H1 (cell line): Measurements from ENCODE around the gene CHAT. TPM values are rescaled to one million over a fixed set of nuclear protein-coding genes. Genes with fewer than 3 reads are reported as not detected.
A peak's percentile ranks its signal among the peaks of the same experiment; 100 is the strongest.

Experiments used
- CTCF ChIA-PET: fragments of 300-600 bp; sonication (Branson Sonifier 250); formaldehyde crosslinking; loops from one replicate; lab custom pipeline; 2021; ENCODE audit not compliant: partially characterized antibody; lab: Charles Lee
- POLR2A ChIA-PET: fragments of 300-600 bp; sonication (Branson Sonifier 250); formaldehyde crosslinking; loops from one replicate; lab custom pipeline; 2021; ENCODE audit warnings: inconsistent platforms; ENCODE audit not compliant: partially characterized antibody; lab: Charles Lee
- DNase-seq, 2 experiments: peaks; one replicate each; pipeline versions ENCODE4 v3.0.0 to v3.0.0-alpha.2; 2010 to 2022; ENCODE audit warnings: low spot score in 2 of 2, low read depth in 1 of 2, mixed read lengths in 1 of 2
- FAIRE-seq: peaks from 2 replicates; lab custom pipeline; 2011; peaks lifted over from hg19 to GRCh38; lab: Jason Lieb, UNC
- H2AFZ ChIP-seq: 2 replicates; pipeline ENCODE4 v1.8.1; 2012; ENCODE audit warnings: low read length, inconsistent platforms
- H2AK5ac ChIP-seq: 2 replicates; pipeline ENCODE4 v1.6.1; 2013; ENCODE audit warnings: low read depth, low read length
- H2BK120ac ChIP-seq: replicated peaks from 2 replicates; pipeline ENCODE3; 2013; ENCODE audit warnings: low read depth, low read length, inconsistent platforms
- H2BK12ac ChIP-seq: 2 replicates; pipeline ENCODE4 v1.6.1; 2013; ENCODE audit warnings: low read depth, low read length
- H2BK15ac ChIP-seq: 2 replicates; pipeline ENCODE4 v1.6.1; 2013; ENCODE audit warnings: low read length
- H2BK20ac ChIP-seq: 2 replicates; pipeline ENCODE4 v1.6.1; 2013; ENCODE audit warnings: low read length
- H2BK5ac ChIP-seq: 2 replicates; pipeline ENCODE4 v1.6.1; 2013; ENCODE audit warnings: low read depth, low read length
- H3K14ac ChIP-seq: 2 replicates; pipeline ENCODE4 v1.6.1; 2013; ENCODE audit warnings: inconsistent platforms; ENCODE audit not compliant: insufficient read length
- H3K18ac ChIP-seq: 2 replicates; pipeline ENCODE4 v1.6.1; 2013; ENCODE audit warnings: low read length; ENCODE audit errors: extremely low read depth
- H3K23ac ChIP-seq: 2 replicates; pipeline ENCODE4 v1.6.1; 2013; ENCODE audit warnings: inconsistent platforms; ENCODE audit not compliant: insufficient read length
- H3K23me2 ChIP-seq: 2 replicates; pipeline ENCODE4 v1.6.1; 2013; ENCODE audit warnings: low read depth, low read length
- H3K27ac ChIP-seq: 2 replicates; pipeline ENCODE4 v1.6.1; 2011; ENCODE audit warnings: low read depth, low read length, inconsistent platforms
- H3K27me3 ChIP-seq, 4 experiments: replicated peaks in 1 of 4; 1 replicate in 1 of 4; 2 replicates in 3 of 4; pipeline versions ENCODE4 v1.6.1 to v1.8.1; 2011 to 2013; ENCODE audit warnings: low read length in 3 of 4, mild to moderate bottlenecking in 3 of 4, inconsistent platforms in 2 of 4, mixed read lengths in 2 of 4, moderate library complexity in 1 of 4; ENCODE audit not compliant: control insufficient read depth in 3 of 4, insufficient read depth in 3 of 4; ENCODE audit errors: extremely low read depth in 1 of 4
- H3K36me3 ChIP-seq, 4 experiments: 2 replicates each; pipeline versions ENCODE4 v1.6.1 to v1.8.1; 2011 to 2013; ENCODE audit warnings: mild to moderate bottlenecking in 4 of 4, low read length in 3 of 4, moderate library complexity in 2 of 4, control low read depth in 1 of 4, inconsistent platforms in 1 of 4; ENCODE audit not compliant: insufficient read depth in 4 of 4, control insufficient read depth in 2 of 4
- H3K4ac ChIP-seq: replicated peaks from 2 replicates; pipeline ENCODE3; 2013; ENCODE audit warnings: low read length, low read depth, mixed read lengths, inconsistent platforms; ENCODE audit not compliant: insufficient read length
- H3K4me1 ChIP-seq, 4 experiments: replicated peaks in 1 of 4; 1 replicate in 1 of 4; 2 replicates in 3 of 4; pipeline versions ENCODE4 v1.6.1 to v1.8.1; 2011 to 2013; ENCODE audit warnings: low read length in 3 of 4, inconsistent platforms in 2 of 4, mixed read lengths in 1 of 4; ENCODE audit not compliant: insufficient read depth in 4 of 4, control insufficient read depth in 3 of 4
- H3K4me2 ChIP-seq, 2 experiments: 2 replicates each; pipeline versions ENCODE4 v1.6.1 to v1.8.1; 2011 to 2013; ENCODE audit warnings: low read depth in 2 of 2, low read length in 2 of 2, control low read depth in 1 of 2, inconsistent platforms in 1 of 2, mild to moderate bottlenecking in 1 of 2; ENCODE audit not compliant: insufficient read depth in 1 of 2
- H3K4me3 ChIP-seq, 4 experiments: fragments of 200-600, 300-600 bp in 1 of 4; sonication (generic), shearing (Covaris generic), sonication (Bioruptor Twin) in 1 of 4; 2 replicates each; pipeline versions ENCODE4 v1.5.1 to v1.8.1; 2011 to 2016; ENCODE audit warnings: low read length in 4 of 4, low read depth in 3 of 4, control low read depth in 2 of 4, inconsistent platforms in 2 of 4, mild to moderate bottlenecking in 2 of 4, mixed read lengths in 1 of 4, moderate library complexity in 1 of 4; ENCODE audit not compliant: insufficient read depth in 2 of 4; ENCODE audit errors: extremely low read depth in 1 of 4
- H3K56ac ChIP-seq: replicated peaks from 2 replicates; pipeline ENCODE3; 2013; ENCODE audit warnings: low read depth, mild to moderate bottlenecking, mixed read lengths, low read length, inconsistent platforms; ENCODE audit not compliant: insufficient read length
- H3K79me1 ChIP-seq: 2 replicates; pipeline ENCODE4 v1.6.1; 2013; ENCODE audit warnings: low read depth, low read length, control low read depth
- H3K79me2 ChIP-seq, 2 experiments: 2 replicates each; pipeline versions ENCODE4 v1.6.1 to v1.8.1; 2012 to 2013; ENCODE audit warnings: low read length in 2 of 2, mild to moderate bottlenecking in 2 of 2, inconsistent platforms in 1 of 2; ENCODE audit not compliant: insufficient read depth in 2 of 2, control insufficient read depth in 1 of 2
- H3K9ac ChIP-seq, 4 experiments: replicated peaks in 1 of 4; 1 replicate in 1 of 4; 2 replicates in 3 of 4; pipeline versions ENCODE4 v1.6.1 to v1.8.1; 2011 to 2013; ENCODE audit warnings: low read depth in 3 of 4, low read length in 3 of 4, control low read depth in 2 of 4, mild to moderate bottlenecking in 2 of 4, moderate library complexity in 2 of 4, inconsistent platforms in 1 of 4; ENCODE audit errors: extremely low read depth in 1 of 4
- H3K9me3 ChIP-seq, 2 experiments: 2 replicates each; pipeline versions ENCODE4 v1.6.1 to v1.8.1; 2012 to 2013; ENCODE audit warnings: mild to moderate bottlenecking in 2 of 2, moderate library complexity in 2 of 2, control low read depth in 1 of 2, inconsistent platforms in 1 of 2, low read depth in 1 of 2, low read length in 1 of 2, mixed read lengths in 1 of 2; ENCODE audit not compliant: insufficient read depth in 2 of 2
- H4K20me1 ChIP-seq, 2 experiments: replicated peaks in 1 of 2; 2 replicates each; pipeline versions ENCODE3 to v1.8.1; 2011 to 2013; ENCODE audit warnings: inconsistent platforms in 2 of 2, low read length in 2 of 2, mild to moderate bottlenecking in 1 of 2; ENCODE audit not compliant: insufficient read depth in 2 of 2, control insufficient read depth in 1 of 2
- H4K5ac ChIP-seq: 2 replicates; pipeline ENCODE4 v1.6.1; 2013; ENCODE audit warnings: low read length, low read depth, mixed read lengths, inconsistent platforms; ENCODE audit not compliant: insufficient read length
- H4K8ac ChIP-seq: 2 replicates; pipeline ENCODE4 v1.8.0; 2013; ENCODE audit warnings: mild to moderate bottlenecking, moderate library complexity, low read length, inconsistent platforms; ENCODE audit not compliant: insufficient read depth; ENCODE audit errors: extremely low read depth
- H4K91ac ChIP-seq: replicated peaks from 2 replicates; pipeline ENCODE3; 2013; ENCODE audit warnings: low read length, mixed read lengths, inconsistent platforms; ENCODE audit not compliant: insufficient read length
- CREB1 ChIP-seq: IDR thresholded peaks from 2 replicates; pipeline ENCODE4 v1.6.1; 2012; ENCODE audit warnings: inconsistent platforms
- KDM4A ChIP-seq: IDR thresholded peaks from one replicate; pipeline ENCODE4 v1.7.1; 2012; ENCODE audit warnings: low read depth, mild to moderate bottlenecking, moderate library complexity, low read length, inconsistent platforms; ENCODE audit not compliant: severe bottlenecking
- PHF8 ChIP-seq: fragments of 200-600 bp; sonication (generic); conservative IDR thresholded peaks from 2 replicates; pipeline ENCODE4 v1.7.1; 2012; ENCODE audit warnings: low read depth, mild to moderate bottlenecking, inconsistent platforms, low read length, moderate library complexity
- SP2 ChIP-seq: IDR thresholded peaks from 2 replicates; pipeline ENCODE4 v1.6.1; 2012; ENCODE audit warnings: mild to moderate bottlenecking, low read length, inconsistent platforms
- TAF1 ChIP-seq: IDR thresholded peaks from 2 replicates; pipeline ENCODE4 v1.6.1; 2011; ENCODE audit warnings: mild to moderate bottlenecking, low read depth, low read length
- TBP ChIP-seq: IDR thresholded peaks from 2 replicates; pipeline ENCODE4 v1.6.1; 2011; ENCODE audit warnings: low read depth, low read length, improper control_type of control experiment
- TEAD4 ChIP-seq: IDR thresholded peaks from 2 replicates; pipeline ENCODE4 v1.6.1; 2012; ENCODE audit warnings: low read depth, low read length, inconsistent platforms, mixed read lengths
- WGBS, 2 experiments: shearing (Covaris generic) in 1 of 2; methylation state at CpG; one replicate each; pipeline versions ENCODE4 v1.1.6 to v1.1.7; 2013 to 2015; ENCODE audit warnings: low lambda C conversion rate in 2 of 2, mixed read lengths in 2 of 2, inconsistent platforms in 1 of 2, low coverage in 1 of 2, missing lambda C conversion rate in 1 of 2; ENCODE audit not compliant: insufficient replicate concordance in 2 of 2, insufficient coverage in 1 of 2, insufficient read length in 1 of 2; ENCODE audit errors: extremely low coverage in 1 of 2, missing lambda C conversion rate in 1 of 2; 5-methylcytosine and 5-hydroxymethylcytosine counted together
- polyA plus RNA-seq, 7 experiments: library from polyadenylated mRNA; depleted of rRNA in 3 of 7; stranded (reverse) in 5 of 7; unstranded in 2 of 7; fragments of >200 nt in 5 of 7; fragments of 200-250 nt in 2 of 7; gene quantifications; 1 replicate in 5 of 7; 2 replicates in 1 of 7; 4 replicates in 1 of 7; pipeline versions ENCODE4 v1.2.1 to v1.2.3, GENCODE V29; 2011 to 2013; ENCODE audit warnings: missing spikeins in 2 of 7, mixed read lengths in 2 of 7
- total RNA-seq: library from RNA; stranded (reverse); fragmentation: NEBNext Ultra II Directional; extraction: Animal tissue kit (Norgen Biotek cat#: 25700); gene quantifications from 2 replicates; pipeline ENCODE4 v1.2.1, GENCODE V29; 2021

Gene CHAT
- total and polyA plus RNA-seq, 2 of the 8 experiments (the other 6 are each of a cell fraction or from before 2014, with no cell fraction given), result not detected

DNA sequence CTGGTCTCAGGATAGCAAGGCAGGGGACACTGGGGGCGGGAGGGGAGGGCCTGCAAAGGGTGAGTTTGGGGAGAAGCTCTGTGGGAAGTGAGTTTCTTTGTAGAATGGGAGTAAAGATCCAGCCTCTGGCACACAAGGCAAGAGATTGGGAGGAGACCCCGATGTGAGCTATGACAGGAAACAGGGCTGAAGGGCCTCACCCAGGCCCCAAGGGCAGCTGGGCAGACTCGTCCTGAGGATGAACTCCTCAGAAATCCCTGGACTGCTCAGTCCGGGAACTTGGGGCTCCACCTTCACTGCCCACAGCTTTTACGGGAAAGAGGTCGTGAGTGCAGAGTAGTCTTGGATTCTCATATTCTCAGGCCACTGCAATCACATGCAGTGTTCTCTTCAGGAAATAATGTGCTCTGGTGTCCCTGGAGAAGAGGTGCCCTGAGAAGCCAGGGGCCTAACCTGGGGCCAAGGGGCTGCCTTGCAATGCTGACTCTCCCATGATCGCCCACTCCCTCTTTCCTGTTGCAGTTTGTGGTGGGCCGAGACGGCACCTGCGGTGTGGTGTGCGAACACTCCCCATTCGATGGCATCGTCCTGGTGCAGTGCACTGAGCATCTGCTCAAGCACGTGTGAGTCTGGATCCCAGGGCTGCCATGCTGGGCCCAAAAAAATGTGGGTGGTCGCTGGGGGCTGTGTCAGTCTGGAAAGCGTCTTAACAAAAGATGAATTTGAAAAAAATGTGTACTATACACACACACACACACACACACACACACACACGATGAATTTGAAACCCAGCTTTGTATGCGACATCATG lies 34.4 kb downstream of the CHAT start:
- no peak overlapping the region for H3K56ac ChIP-seq
- no peak overlapping the region for H3K4ac ChIP-seq
- H3K27ac ChIP-seq, result no peak overlapping the region
- H3K18ac ChIP-seq, result no peak overlapping the region
- no peak overlapping the region for H2BK12ac ChIP-seq
- POLR2A ChIA-PET, result no interaction called here
- H3K4me3 ChIP-seq, result no peak overlapping the region
- peaks cover 0 to 4% (median 1%) of the 10 kb centered on the region in 4 experiments; a peak in 1 of 7 replicates for H3K4me1 ChIP-seq
- CTCF ChIA-PET, result interaction anchor here (0.8 to 2.3 kb wide), 5 partner anchors 40 to 60 kb away, joined by 3 to 7 read pairs (median 3); no protein-coding TSS in a partner anchor
- H3K9me3 ChIP-seq, result no peaks in the 10 kb centered on the region
- H3K23me2 ChIP-seq, result no peaks in the 10 kb centered on the region
- no peak overlapping the region for H4K5ac ChIP-seq
- H4K20me1 ChIP-seq, result no peaks in the 10 kb centered on the region
- peaks cover 0 to 2% (median 0%) of the 10 kb centered on the region in 4 experiments; a peak in 2 of 7 replicates for H3K27me3 ChIP-seq
- no peak overlapping the region for H3K23ac ChIP-seq
- DNase-seq, result peak in 1 of 2 experiments; percentile 35
- H4K8ac ChIP-seq, result no peak overlapping the region; the same call in 1 of the 2 replicates
- no peak for FAIRE-seq
- no peak overlapping the region for H2BK5ac ChIP-seq
- H3K79me2 ChIP-seq, result no peaks in the 10 kb centered on the region
- H2BK15ac ChIP-seq, result no peak overlapping the region
- WGBS, 2 experiments, result 84% methylated on average over 17 of the region's 18 CpGs; no CpG with 5 or more reads in 1 of the 2 experiments
- no peak overlapping the region for H3K4me2 ChIP-seq
- no peak overlapping the region; the same call in 1 of the 2 replicates for H2AK5ac ChIP-seq
- H2BK20ac ChIP-seq, result no peak overlapping the region
- no peak overlapping the region for H3K14ac ChIP-seq
- no peaks in the 10 kb centered on the region for H3K36me3 ChIP-seq
- 0 out of 2 replicates have a peak, but pooled peaks cover 2% of the 10 kb centered on the region for H3K79me1 ChIP-seq
- TF ChIP-seq SP2 (no peak), KDM4A (no peak), PHF8 (no peak), TAF1 (no peak), TBP (no peak), CREB1 (no peak), TEAD4 (no peak)
- no peak overlapping the region for H4K91ac ChIP-seq
- no peak overlapping the region for H2AFZ ChIP-seq
- no peak overlapping the region for H3K9ac ChIP-seq
- no peak overlapping the region for H2BK120ac ChIP-seq
